HG02610 (cell line): Measurements from ENCODE around the gene EXD1.
"Not testable (repeated sequence)": the region's sequence is repeated elsewhere in the genome, so short reads cannot be mapped to it uniquely, and the experiment has no call there.

Source experiments
- ATAC-seq: cut with Tn5 transposase; IDR thresholded peaks from one replicate; pipeline ENCODE4 v1.9.1; 2021; ENCODE audit warnings: mild to moderate bottlenecking, moderate library complexity; ENCODE audit not compliant: unreplicated experiment

The EXD1 gene

DNA sequence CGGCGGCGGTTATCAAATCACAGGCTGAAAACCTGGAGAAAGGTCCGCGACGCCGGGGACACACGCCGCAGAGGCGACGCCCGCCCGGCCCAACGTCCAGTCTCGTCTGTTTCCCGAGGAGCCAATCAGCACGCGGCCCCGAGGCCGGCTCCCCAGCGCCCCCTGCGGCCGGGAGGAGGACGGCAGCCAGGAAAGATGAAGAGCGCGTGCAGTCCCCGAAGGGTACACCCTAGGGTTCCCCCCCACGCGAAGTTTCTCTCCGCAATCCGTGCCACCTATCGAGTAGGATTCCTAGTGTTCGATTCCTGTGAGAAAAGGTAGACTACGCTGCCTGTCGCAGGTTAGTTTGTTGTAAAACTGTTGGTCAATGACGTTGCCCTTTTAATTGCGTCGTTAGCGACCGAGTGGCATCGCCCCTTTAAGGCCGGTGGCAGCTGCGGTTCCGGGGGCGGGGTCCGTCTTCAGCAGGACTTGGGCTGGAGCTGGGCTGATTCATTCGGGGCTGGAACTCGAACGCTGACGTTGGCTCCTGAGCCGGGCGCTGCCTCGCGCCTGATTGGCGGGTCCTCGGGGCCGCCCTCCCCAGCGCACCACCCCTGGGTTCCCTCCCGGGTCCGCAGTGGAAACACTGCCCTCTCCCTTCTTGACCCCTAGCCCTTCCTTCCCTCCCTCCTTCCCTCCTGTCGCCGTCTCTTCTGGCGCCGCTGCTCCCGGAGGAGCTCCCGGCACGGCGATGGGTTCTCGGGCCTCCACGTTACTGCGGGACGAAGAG is at the start of gene EXD1, which contains the start of gene CHP1:
Gene EXD1, minus strand, starts transcription at position 108 of the 772 bp plus-strand sequence. CDS start 4,182 bp downstream, outside the sequence.
Gene CHP1, plus strand, starts transcription at position 619 of the 772 bp plus-strand sequence. Its CDS starts 115 bp downstream, at position 734.
- ATAC-seq = peak; percentile 96

- ATAC-seq = no peak
Observed at GRCh38 chr15:41279535-41280283, 49.2 kb upstream of the EXD1 start.

DNA sequence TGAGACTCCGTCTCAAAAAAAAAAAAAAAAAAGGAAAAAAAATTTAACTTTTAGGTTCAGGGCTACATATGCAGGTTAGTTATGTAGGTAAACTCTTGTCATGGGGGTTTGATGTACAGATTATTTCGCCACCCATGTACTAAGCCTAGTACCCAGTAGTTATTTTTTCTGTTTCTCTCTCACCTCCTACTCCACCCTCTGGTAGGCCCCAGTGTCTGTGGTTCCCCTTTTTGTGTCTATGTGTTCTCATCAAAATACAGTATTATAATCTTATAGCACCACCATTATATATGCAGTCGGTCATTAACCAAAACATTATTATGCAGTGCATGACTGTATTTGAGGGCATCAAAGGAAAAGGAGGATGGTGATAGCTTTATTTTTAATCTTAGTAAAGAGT is 47.8 kb upstream of the EXD1 start:
- no peak for ATAC-seq

DNA sequence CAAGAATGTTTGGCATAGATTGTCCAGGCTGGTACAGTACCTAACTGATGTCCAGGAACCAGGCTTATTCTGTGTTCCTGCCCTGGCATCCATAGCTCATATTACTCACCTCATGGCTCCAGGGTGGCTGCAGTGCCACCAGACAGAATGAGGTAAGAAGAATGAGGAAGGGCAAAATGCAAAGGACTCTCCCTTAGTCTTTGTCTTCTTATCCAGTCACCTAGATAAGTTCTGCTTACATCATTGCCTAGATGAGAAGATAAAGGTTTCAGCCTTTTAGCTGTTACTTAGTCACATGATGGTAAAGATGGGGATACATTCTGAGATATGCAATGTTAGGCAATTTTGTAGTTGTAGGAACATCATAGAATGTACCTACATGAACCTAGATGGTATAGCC is 46.3 kb upstream of the EXD1 start:
- ATAC-seq = no peak

GRCh38 chr15:41269887-41270286 is 39.3 kb upstream of the EXD1 start:
- ATAC-seq = no peak

- no peak for ATAC-seq
Observed at GRCh38 chr15:41263891-41264351, 33.4 kb upstream of the EXD1 start.

- no peak for ATAC-seq
Observed at GRCh38 chr15:41262571-41262970, 32.0 kb upstream of the EXD1 start.

GRCh38 chr15:41260924-41261323 is 30.4 kb upstream of the EXD1 start:
- not testable (repeated sequence) for ATAC-seq

DNA sequence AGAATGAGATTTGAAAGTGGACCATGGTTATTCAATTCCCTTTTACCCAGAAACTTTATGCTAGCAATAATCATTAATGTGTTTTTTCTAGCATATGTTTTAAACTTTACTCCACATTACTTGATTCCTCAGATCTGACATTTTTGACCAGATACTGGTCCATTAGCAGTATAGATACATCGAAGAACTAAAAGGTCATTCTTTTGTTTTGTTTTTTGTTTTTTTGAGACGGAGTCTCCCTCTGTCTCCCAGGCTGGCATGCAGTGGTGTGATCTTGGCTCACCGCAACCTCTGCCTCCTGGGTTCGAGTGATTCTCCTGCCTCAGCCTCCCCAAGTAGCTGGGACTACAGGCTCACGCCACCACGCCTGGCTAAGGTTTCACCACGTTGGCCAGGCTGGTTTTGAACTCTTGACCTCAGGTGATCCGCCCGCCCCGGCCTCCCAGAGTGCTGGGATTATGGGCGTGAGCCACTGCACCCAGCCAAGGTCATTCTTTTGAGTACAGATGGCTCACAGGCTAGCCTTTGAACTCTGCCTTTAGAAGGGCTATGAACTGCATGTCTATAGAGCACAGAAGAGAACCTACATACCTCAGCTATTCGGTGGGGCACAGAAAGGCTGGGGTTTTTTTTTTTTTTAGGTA is 29.1 kb upstream of the EXD1 start:
- ATAC-seq = no peak

GRCh38 chr15:41258750-41259471 is 28.4 kb upstream of the EXD1 start:
- no peak for ATAC-seq

DNA sequence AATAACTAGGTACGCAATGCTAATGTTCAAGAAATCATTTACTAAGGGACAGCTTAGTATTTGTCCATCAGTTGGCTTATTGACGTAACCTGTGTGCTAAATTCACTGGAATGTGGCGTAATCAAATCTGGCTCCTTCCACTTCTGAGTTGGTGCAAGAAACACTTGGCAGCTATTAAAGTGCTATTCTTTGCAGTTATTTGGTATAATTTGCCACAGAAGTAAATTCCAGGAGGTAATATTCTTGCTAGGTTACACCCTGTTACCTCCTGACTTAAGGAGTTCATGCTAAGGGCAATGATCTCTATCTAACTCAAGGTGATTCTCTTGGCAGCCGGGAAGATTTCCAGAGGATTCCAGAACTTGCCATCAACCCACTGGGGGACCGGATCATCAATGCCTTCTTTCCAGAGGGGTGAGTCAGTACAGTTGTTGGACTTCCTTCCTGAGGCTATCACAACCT is 26.1 kb upstream of the EXD1 start:
- no peak for ATAC-seq

DNA sequence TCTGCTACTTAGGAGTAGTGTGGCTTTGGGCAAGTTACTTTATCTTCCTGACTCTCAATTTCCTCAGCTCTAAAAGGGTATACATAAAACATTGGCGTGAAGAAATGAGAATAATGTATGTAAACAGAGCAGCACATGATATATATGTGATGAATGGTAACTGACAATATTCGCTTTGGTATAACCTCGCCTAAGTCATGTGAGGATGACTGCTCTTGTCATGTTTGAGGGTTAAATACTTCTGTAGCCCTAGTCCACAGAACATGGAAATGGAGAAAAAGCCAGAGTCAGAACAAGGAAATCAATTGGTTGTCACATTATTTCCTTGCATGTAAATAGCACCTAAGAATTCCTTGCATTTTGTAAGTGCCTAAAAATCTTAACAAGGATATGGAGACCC is 25.5 kb upstream of the EXD1 start:
- ATAC-seq = no peak

- ATAC-seq = no peak
Observed at GRCh38 chr15:41254560-41254959, 24.0 kb upstream of the EXD1 start.

DNA sequence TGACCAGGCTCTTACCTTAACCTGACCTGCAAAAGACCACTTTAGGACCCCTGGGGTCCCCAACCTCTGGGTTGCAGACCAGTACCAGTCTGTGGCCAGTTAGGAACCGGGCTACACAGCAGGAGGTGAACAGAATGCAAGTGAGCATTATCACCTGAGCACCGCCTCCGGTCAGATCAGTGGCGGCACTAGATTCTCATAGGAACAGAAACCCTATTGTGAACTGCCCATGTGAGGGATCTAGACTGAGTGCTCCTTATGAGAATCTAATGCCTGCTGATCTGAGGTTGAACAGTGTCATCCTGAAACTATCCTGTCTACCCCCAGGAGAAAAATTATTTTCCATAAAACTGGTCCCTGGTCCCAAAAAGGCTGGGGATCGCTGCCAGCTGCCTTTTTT is 20.9 kb upstream of the EXD1 start:
- ATAC-seq = no peak

- ATAC-seq = not testable (repeated sequence)
Observed at GRCh38 chr15:41250745-41251144, 20.2 kb upstream of the EXD1 start.

DNA sequence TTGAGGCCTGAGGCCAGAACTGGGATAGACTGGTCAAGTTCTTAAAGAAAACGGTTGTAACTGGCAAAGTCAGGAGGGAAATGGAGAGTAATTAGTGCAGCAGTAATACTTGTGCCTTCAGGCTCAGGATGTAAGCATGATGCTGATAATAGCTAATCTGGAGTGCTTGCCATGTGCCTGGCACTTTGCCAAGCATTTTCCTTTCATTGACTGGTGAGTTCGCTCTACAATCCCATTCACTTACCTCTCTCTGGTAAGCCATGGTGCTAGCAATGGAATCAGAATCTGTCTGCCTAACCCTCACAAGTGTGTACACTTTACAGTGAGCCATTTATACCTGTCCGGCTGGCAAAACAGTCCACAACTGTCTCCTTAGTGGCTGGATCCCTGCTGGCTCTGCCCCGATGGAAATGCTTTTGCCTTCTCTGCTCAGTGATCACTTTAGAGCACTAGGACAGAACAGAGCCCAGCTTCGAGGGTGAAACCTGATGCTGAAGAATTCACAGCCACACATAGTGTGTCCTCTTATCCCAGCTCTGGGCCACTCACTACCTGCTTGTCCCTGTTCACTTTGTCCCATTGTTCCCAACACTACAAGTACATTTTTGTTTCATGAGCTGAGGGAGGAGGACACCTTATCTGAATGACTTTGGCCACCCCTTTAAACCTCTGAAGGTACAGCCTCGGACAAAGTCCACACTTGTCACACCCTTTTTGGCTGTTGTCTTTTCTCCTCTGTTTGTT is 10.8 kb upstream of the EXD1 start:
- ATAC-seq = no peak

- ATAC-seq = no peak
Observed at GRCh38 chr15:41238100-41238499, 7.5 kb upstream of the EXD1 start.

- no peak for ATAC-seq
Observed at GRCh38 chr15:41235929-41236328, 5.4 kb upstream of the EXD1 start.

- not testable (repeated sequence) for ATAC-seq
Observed at GRCh38 chr15:41235228-41235627, 4.7 kb upstream of the EXD1 start.

DNA sequence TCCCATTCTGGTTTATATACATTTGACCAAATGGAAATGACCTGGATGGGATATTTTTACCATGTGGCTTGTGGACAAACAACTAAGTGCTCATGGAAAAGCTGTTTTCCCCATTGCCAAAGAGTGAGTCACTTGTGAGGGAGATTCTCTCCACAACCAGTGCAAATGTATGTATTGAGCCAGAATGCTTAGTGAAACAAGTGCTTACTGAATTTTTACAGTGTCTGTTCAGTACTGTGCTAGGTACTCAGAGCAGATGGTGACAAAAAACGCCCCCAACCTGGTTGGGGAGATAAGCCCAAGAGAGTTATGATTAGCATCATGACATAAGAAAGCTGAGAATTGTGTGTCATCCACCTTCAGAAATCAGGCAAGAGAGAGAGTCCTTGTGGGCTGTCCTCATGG is 2.8 kb upstream of the EXD1 start:
- ATAC-seq = no peak
